HUES48 (cell line): ENCODE results near the gene DLX1.

Experiments used
- H3K27ac ChIP-seq: one replicate; pipeline ENCODE4 v1.7.0; 2013; ENCODE audit warnings: low read depth, low read length, inconsistent platforms
- H3K27me3 ChIP-seq: 2 replicates; pipeline ENCODE4 v1.6.1; 2013; ENCODE audit warnings: mild to moderate bottlenecking, low read length; ENCODE audit not compliant: control insufficient read depth, insufficient read depth
- H3K36me3 ChIP-seq: 2 replicates; pipeline ENCODE4 v1.6.1; 2013; ENCODE audit warnings: low read length; ENCODE audit not compliant: control insufficient read depth, insufficient read depth
- H3K4me1 ChIP-seq: 2 replicates; pipeline ENCODE4 v1.6.1; 2013; ENCODE audit warnings: mild to moderate bottlenecking, low read length; ENCODE audit not compliant: control insufficient read depth, insufficient read depth
- H3K4me3 ChIP-seq: 2 replicates; pipeline ENCODE4 v1.5.1; 2013; ENCODE audit warnings: mild to moderate bottlenecking, low read depth, low read length
- H3K9ac ChIP-seq: 2 replicates; pipeline ENCODE4 v1.6.1; 2013; ENCODE audit warnings: mild to moderate bottlenecking, low read depth, low read length, moderate library complexity
- H3K9me3 ChIP-seq: 2 replicates; pipeline ENCODE4 v1.6.1; 2013; ENCODE audit warnings: low read length; ENCODE audit not compliant: control insufficient read depth, insufficient read depth

The DLX1 gene

GRCh38 chr2:172082105-172082943 is 3.0 kb upstream of the DLX1 start:
- Histone ChIP-seq H3K27me3 (peaks cover 100% of the 10 kb centered on the region), H3K4me1 (peaks cover 51% of the 10 kb centered on the region), H3K36me3 (no peaks in the 10 kb centered on the region), H3K4me3 (no peak overlapping the region), H3K27ac (no peak overlapping the region), H3K9me3 (no peaks in the 10 kb centered on the region), H3K9ac (no peak overlapping the region)

DNA sequence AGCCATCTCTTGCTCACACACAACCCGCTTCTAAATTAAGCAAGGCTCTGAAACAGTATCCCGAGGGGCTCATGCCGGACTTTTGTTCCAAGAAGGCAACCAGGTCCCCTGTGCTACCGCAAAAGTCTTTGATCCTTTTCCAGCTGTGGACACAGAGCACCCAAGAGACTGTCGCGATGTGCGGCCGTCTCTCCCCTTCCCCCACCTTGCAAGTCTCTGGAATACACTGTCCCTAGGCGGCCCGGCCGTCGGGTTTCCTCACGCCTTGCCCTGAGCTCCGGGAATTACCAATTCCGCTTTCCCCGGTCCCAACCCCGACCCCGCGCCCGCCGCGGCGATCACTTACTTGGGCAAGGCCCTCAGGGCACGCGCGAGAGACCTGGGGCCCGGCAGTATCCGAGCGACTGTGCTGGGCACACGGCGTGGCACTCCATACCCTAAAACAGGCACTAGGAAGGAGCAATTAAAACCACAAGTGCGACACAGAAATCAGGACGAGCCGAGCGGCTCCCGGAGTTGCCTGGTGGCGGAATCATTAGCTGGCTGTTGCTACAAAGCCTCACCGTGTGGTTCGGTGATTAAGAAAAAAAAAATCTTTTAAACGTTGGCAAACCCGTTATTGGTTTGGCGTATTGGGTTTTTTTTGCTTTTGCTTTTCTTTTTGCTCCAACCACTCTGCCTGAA is 2.2 kb upstream of the DLX1 start:
- H3K4me3 ChIP-seq, result no peak overlapping the region
- peaks cover 100% of the 10 kb centered on the region for H3K27me3 ChIP-seq
- H3K27ac ChIP-seq, result no peak overlapping the region
- H3K9me3 ChIP-seq, result no peaks in the 10 kb centered on the region
- no peaks in the 10 kb centered on the region for H3K36me3 ChIP-seq
- peaks cover 58% of the 10 kb centered on the region for H3K4me1 ChIP-seq
- no peak overlapping the region for H3K9ac ChIP-seq

DNA sequence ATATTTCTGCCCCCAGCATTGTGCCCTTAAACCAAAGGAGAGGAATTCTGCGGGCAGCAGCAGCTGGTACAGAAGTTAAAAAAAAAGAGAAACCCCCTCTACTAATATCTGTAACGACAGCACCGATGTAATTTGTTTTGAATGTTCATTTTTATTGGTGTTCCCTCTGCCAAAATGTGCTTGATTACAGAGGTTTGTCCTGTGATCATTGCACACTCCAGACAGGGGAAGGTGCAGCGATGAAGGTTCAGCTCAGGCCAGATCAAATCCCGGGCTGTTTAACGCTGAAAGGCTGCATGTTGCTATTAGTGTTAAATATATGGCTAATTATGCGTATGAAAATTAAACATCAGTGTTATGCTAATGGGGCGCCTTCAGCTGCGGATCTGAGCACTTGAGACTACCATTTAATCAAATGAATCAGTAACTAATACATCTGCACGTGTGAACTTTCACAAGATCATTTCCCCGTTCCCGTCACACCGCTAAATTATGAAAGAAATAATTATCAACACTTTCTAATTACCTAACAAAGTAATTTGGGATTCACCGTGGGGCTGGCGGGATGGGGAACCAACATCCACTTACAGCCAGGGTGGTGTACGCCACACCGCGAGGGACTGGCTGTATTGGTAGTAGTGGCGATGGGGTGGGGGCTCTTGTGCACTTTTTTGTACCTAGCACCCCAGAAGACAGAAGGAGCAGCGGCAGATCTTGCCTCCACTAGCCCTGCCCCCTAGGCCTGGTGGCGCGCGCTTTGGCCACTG is 1.5 kb upstream of the DLX1 start:
- no peak overlapping the region for H3K9ac ChIP-seq

DNA sequence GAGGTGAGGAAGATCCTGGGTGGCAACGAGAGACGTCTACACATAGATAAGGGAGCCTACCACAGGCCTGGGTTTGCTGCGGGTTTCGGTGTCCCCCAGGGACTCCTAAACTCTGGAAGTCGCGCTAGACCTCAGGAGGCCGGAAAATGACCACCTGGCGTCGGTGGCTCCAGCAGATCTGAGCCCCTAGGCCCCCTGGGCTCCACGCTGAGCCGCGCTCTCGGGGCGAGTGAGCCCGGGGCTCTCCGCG is 987 bp upstream of the DLX1 start:
- Histone ChIP-seq H3K9me3 (no peaks in the 10 kb centered on the region), H3K4me3 (peak overlapping the region; percentile 56), H3K36me3 (no peaks in the 10 kb centered on the region), H3K9ac (no peak overlapping the region), H3K4me1 (peaks cover 64% of the 10 kb centered on the region), H3K27me3 (peaks cover 100% of the 10 kb centered on the region), H3K27ac (no peak overlapping the region)

More for the DNA sequence above, 1.5 kb upstream of the DLX1 start:
- Histone ChIP-seq H3K27ac (no peak overlapping the region), H3K36me3 (no peaks in the 10 kb centered on the region), H3K4me1 (peaks cover 64% of the 10 kb centered on the region), H3K4me3 (peak overlapping the region; percentile 56; the same call in 1 of the 2 replicates), H3K27me3 (peaks cover 100% of the 10 kb centered on the region), H3K9me3 (no peaks in the 10 kb centered on the region)

DNA sequence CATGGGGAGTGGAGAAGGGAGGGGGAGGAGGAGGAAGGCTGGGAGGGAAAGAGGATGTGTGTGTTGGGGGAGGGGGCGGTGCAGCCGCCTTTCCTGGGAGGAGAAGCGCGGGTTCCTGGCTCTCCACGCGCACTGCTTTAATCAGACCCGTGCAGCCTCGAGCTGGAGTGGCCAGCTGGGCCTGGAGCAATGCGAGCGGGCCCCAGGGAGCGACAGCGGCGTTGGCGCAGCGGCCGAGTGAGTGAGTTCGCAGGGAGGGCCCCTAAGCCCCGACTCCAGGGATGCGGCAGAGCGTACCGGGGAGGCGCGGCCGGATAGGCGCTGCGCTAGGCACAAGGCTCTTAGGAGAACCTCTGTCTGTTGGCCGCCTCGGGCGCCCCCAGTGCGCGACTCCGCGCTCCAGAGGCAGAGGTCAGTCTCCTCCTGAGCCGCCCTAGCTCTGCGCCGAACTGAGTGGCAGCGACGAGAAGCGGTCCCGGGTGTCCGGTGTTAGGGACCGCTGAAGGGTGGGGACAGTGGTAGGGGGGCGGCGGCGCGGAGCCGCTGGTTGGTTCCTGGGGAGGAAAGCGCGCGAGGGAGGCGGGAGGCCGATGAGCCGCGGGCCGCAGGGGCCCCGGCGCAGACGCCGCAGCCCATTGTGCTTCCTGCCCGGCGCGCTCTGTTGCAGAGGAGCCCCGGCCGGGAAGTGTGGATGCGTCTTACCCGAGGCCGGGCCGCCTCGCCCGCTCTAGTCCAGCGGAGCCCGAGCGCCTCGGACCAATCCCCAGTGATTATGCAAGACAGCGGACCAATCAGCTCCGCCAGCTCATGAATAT is 455 bp upstream of the DLX1 start:
- Histone ChIP-seq H3K27ac (no peak overlapping the region), H3K9ac (no peak overlapping the region), H3K4me1 (peaks cover 64% of the 10 kb centered on the region), H3K36me3 (no peaks in the 10 kb centered on the region), H3K9me3 (no peaks in the 10 kb centered on the region), H3K4me3 (peak overlapping the region; percentile 56), H3K27me3 (peaks cover 100% of the 10 kb centered on the region)

DNA sequence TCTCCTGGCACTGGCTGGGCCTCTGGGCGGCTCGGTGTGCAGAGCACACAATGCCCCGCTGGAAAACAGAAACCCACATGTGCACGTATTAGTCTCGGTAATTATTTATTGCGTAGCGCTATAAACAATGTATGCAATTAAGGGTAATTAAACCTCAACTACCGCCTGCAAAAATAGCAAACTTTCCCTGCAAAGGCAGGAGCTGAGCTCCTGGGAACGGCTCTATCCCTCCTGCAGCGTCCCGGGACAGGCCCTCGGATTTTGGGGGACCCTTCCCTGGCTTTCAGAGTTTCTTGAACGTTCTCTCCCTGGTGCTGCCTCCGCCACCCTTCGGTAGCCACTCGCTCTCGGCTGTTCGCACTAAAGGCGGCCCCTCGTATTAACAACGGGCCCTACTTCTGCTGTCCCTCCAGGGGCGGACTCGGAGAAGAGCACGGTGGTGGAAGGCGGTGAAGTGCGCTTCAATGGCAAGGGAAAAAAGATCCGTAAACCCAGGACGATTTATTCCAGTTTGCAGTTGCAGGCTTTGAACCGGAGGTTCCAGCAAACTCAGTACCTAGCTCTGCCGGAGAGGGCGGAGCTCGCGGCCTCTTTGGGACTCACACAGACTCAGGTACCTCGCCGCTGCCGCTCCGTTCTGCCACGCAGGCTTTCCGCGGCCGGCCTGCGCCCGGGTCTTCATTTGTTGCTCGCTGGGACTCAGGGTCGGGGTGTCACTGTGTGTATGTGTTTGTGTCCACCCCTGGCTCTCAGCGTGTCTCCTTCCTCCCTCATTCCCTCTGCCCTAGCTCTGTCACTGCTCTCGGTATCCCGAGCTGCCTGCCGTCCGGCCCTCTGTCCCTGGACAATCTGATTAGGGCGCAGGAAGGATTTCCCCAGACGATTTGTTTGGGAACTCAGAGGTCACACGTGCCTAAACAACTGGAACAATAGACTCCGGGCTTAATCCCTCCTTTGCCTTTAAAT is 1.2 kb downstream of the DLX1 start:
- Histone ChIP-seq H3K4me1 (peaks cover 59% of the 10 kb centered on the region), H3K9ac (no peak overlapping the region), H3K27me3 (peaks cover 100% of the 10 kb centered on the region), H3K27ac (no peak overlapping the region), H3K9me3 (no peaks in the 10 kb centered on the region), H3K36me3 (no peaks in the 10 kb centered on the region), H3K4me3 (peak overlapping the region; percentile 56)

GRCh38 chr2:172087207-172087779 is 2.0 kb downstream of the DLX1 start:
- H3K4me1 ChIP-seq, result peaks cover 55% of the 10 kb centered on the region

GRCh38 chr2:172087780-172088244 is 2.5 kb downstream of the DLX1 start:
- no peak overlapping the region for H3K9ac ChIP-seq
- no peaks in the 10 kb centered on the region for H3K36me3 ChIP-seq
- H3K4me1 ChIP-seq, result peaks cover 50% of the 10 kb centered on the region
- peaks cover 100% of the 10 kb centered on the region for H3K27me3 ChIP-seq
- H3K9me3 ChIP-seq, result no peaks in the 10 kb centered on the region
- H3K27ac ChIP-seq, result no peak overlapping the region
- H3K4me3 ChIP-seq, result peak overlapping the region; percentile 42

More at GRCh38 chr2:172087207-172087779, 2.0 kb downstream of the DLX1 start:
- Histone ChIP-seq H3K9ac (no peak overlapping the region), H3K27ac (no peak overlapping the region), H3K27me3 (peaks cover 100% of the 10 kb centered on the region), H3K4me3 (peak overlapping the region; percentile 42), H3K9me3 (no peaks in the 10 kb centered on the region), H3K36me3 (no peaks in the 10 kb centered on the region)

DNA sequence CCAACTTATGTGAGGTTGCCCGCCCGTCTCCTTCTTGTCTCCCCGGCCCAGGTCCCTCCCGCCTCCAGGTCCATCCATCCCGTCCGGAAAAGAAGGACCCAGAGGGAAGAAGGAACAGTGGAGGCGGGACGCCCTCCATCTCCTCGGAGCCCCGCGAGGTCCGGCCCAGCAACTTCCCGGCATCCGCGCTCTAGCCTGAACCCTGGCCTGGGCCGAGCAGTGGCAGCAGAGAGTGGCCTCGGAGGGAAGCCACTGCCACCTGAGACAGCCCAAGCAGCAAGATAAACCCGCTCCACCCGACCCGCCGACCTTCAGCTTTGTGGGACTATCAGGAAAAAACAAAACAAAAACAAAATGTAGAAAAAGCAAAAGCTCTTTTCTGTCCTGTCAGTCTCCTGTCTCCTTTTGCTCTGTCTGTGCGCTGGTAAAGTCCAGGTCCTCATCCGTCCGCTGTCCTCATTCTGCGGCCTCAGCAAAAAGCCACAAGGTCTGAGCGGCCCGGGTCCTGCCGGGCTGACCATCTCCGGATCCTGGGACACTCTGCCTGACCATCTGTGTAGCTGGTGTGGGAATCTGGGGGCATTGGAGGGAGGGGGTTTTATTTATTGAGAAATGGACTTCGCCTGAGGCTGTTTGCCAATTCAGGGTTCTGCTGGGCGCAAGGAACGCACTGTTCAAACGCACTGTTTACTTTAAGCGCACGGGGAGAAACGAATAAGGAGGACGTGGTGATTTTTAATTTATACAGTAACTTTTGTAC is 3.1 kb downstream of the DLX1 start:
- Histone ChIP-seq H3K36me3 (no peaks in the 10 kb centered on the region), H3K4me1 (peaks cover 45% of the 10 kb centered on the region), H3K9ac (no peak overlapping the region), H3K4me3 (no peak overlapping the region), H3K9me3 (no peaks in the 10 kb centered on the region), H3K27me3 (peaks cover 100% of the 10 kb centered on the region), H3K27ac (no peak overlapping the region)
